ENCODE measurements around the gene CAP2. TPM values are rescaled to one million over a fixed set of nuclear protein-coding genes. Genes with fewer than 3 reads are reported as not detected.

Gene CAP2
- total RNA-seq, 1 experiment from 2014 or later, result 11.5 TPM

DNA sequence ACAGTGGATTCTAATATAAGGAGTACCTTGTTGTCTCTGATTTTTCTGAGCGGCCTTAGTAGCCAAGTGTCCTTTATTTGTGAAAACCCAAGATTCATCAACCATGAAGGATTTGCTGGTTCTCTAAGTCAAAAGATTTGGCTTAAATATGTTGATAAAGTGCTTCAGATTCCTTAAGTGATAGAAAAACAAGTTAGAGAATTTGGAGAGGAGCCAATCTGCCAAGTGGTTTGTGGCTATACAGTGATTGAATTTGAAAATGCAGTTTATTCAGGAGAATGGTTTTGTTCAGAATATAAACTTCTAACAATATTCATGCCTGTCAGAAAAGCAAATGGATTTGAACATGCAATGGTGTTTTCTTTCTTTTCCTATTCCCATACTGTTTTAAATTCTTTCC is 54.8 kb downstream of the CAP2 start:
- Histone ChIP-seq H3T11ph (ENCODE audit: low read length) (no peak overlapping the region), H2AK5ac (ENCODE audit: insufficient read length, low read length) (no peak overlapping the region), H3K27ac (ENCODE audit: insufficient read length, low read depth, low read length) (no peak overlapping the region), H4K8ac (replicated peaks; ENCODE audit: insufficient read length, low read depth, low read length) (no peak overlapping the region), H2AFZ (ENCODE audit: low read length) (no peak overlapping the region), H3K14ac (ENCODE audit: insufficient read depth, low read length) (no peak overlapping the region), H2BK20ac (ENCODE audit: low read depth, low read length, poor library complexity, severe bottlenecking) (no peak overlapping the region), H3K79me1 (ENCODE audit: insufficient read depth, low read depth, low read length, poor library complexity, severe bottlenecking) (no peaks in the 10 kb centered on the region), H3K9me3 (ENCODE audit: control insufficient read depth, low read depth, low read length) (no peaks in the 10 kb centered on the region), H4K91ac (ENCODE audit: insufficient read length, low read depth, low read length) (no peak overlapping the region), H3K23me2 (ENCODE audit: insufficient read length, low read depth, low read length, poor library complexity, severe bottlenecking) (no peaks in the 10 kb centered on the region), H3K56ac (ENCODE audit: insufficient read length, low read depth, low read length) (no peak overlapping the region), H2BK15ac (ENCODE audit: low read depth, low read length) (no peak overlapping the region), H3K4ac (ENCODE audit: low read depth, low read length) (no peak overlapping the region), H3K4me1 (ENCODE audit: insufficient read depth, low read length) (no peaks in the 10 kb centered on the region), H2BK120ac (ENCODE audit: low read depth, low read length, poor library complexity, severe bottlenecking) (no peak overlapping the region), H3K79me2 (ENCODE audit: insufficient read depth, low read length) (no peaks in the 10 kb centered on the region), H3K9ac (ENCODE audit: extremely low read depth, insufficient read length, low read length) (no peak overlapping the region), H2BK5ac (ENCODE audit: insufficient read length, low read length) (no peak overlapping the region), H3K4me2 (ENCODE audit: insufficient read depth, insufficient read length, low read length) (no peak overlapping the region), H2BK12ac (ENCODE audit: insufficient read length, low read depth, low read length) (no peak overlapping the region), H3K27me3 (ENCODE audit: insufficient read depth, low read length) (no peaks in the 10 kb centered on the region), H4K20me1 (ENCODE audit: control insufficient read depth, insufficient read depth, insufficient read length) (no peaks in the 10 kb centered on the region), H3K18ac (ENCODE audit: insufficient read length, low read depth, low read length) (no peak overlapping the region), H4K5ac (ENCODE audit: insufficient read length, low read depth, low read length) (no peak overlapping the region), H3K23ac (ENCODE audit: insufficient read length, low read depth, low read length) (no peak overlapping the region)
- TF ChIP-seq, protein P1, sequence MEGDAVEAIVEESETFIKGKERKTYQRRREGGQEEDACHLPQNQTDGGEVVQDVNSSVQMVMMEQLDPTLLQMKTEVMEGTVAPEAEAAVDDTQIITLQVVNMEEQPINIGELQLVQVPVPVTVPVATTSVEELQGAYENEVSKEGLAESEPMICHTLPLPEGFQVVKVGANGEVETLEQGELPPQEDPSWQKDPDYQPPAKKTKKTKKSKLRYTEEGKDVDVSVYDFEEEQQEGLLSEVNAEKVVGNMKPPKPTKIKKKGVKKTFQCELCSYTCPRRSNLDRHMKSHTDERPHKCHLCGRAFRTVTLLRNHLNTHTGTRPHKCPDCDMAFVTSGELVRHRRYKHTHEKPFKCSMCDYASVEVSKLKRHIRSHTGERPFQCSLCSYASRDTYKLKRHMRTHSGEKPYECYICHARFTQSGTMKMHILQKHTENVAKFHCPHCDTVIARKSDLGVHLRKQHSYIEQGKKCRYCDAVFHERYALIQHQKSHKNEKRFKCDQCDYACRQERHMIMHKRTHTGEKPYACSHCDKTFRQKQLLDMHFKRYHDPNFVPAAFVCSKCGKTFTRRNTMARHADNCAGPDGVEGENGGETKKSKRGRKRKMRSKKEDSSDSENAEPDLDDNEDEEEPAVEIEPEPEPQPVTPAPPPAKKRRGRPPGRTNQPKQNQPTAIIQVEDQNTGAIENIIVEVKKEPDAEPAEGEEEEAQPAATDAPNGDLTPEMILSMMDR (conservative IDR thresholded peaks at IDR 0.05), result no peak
- no peaks in the 10 kb centered on the region for H3K4me1 Mint-ChIP-seq
- no CpG with 5 or more reads among the region's 1 CpG for WGBS (ENCODE audit: extremely low coverage, insufficient read length, low lambda C conversion rate)
- no peak overlapping the region for H3K27ac Mint-ChIP-seq
- no peak overlapping the region for H3K4me3 Mint-ChIP-seq
- no peak for DNase-seq
- no peaks in the 10 kb centered on the region for H3K36me3 Mint-ChIP-seq (ENCODE audit: insufficient read depth in 1 of 3, low read depth in 3 of 3)
- H3K27me3 Mint-ChIP-seq (ENCODE audit: low read depth), result no peaks in the 10 kb centered on the region
- H3K9me3 Mint-ChIP-seq, result no peaks in the 10 kb centered on the region
